IPS-15b (cell line): ENCODE results near the gene PLCB4.

Experiments
- H3K27me3 ChIP-seq: one replicate; pipeline ENCODE4 v1.6.1; 2013; ENCODE audit warnings: low read length; ENCODE audit not compliant: control insufficient read depth, insufficient read depth
- H3K36me3 ChIP-seq: one replicate; pipeline ENCODE4 v1.6.1; 2013; ENCODE audit warnings: low read length; ENCODE audit not compliant: control insufficient read depth, insufficient read depth
- H3K4me1 ChIP-seq: one replicate; pipeline ENCODE4 v1.6.1; 2013; ENCODE audit warnings: mild to moderate bottlenecking, low read length; ENCODE audit not compliant: control insufficient read depth, insufficient read depth
- H3K4me3 ChIP-seq: one replicate; pipeline ENCODE4 v1.5.1; 2013; ENCODE audit warnings: low read depth, low read length
- H3K9ac ChIP-seq: one replicate; pipeline ENCODE4 v1.6.1; 2013; ENCODE audit warnings: low read depth, mild to moderate bottlenecking, low read length
- H3K9me3 ChIP-seq: one replicate; pipeline ENCODE4 v1.6.1; 2013; ENCODE audit warnings: mild to moderate bottlenecking, low read length; ENCODE audit not compliant: control insufficient read depth, insufficient read depth

Gene PLCB4

GRCh38 chr20:9110916-9111432 lies 42.1 kb downstream of the PLCB4 start:
- Histone ChIP-seq H3K9me3 (no peaks in the 10 kb centered on the region), H3K4me3 (no peak overlapping the region), H3K36me3 (no peaks in the 10 kb centered on the region), H3K9ac (no peak overlapping the region), H3K4me1 (peaks cover 5% of the 10 kb centered on the region), H3K27me3 (no peaks in the 10 kb centered on the region)

GRCh38 chr20:9112541-9113515 lies 43.9 kb downstream of the PLCB4 start:
- peaks cover 3% of the 10 kb centered on the region for H3K4me1 ChIP-seq
- no peaks in the 10 kb centered on the region for H3K27me3 ChIP-seq
- no peaks in the 10 kb centered on the region for H3K9me3 ChIP-seq
- H3K9ac ChIP-seq: no peak overlapping the region
- no peaks in the 10 kb centered on the region for H3K36me3 ChIP-seq
- H3K4me3 ChIP-seq: no peak overlapping the region

GRCh38 chr20:9114709-9115108 lies 45.8 kb downstream of the PLCB4 start:
- H3K4me1 ChIP-seq: peaks cover 3% of the 10 kb centered on the region
- no peak overlapping the region for H3K9ac ChIP-seq
- H3K27me3 ChIP-seq: no peaks in the 10 kb centered on the region
- no peak overlapping the region for H3K4me3 ChIP-seq
- no peaks in the 10 kb centered on the region for H3K36me3 ChIP-seq
- no peaks in the 10 kb centered on the region for H3K9me3 ChIP-seq

GRCh38 chr20:9117548-9117947 lies 48.7 kb downstream of the PLCB4 start:
- Histone ChIP-seq H3K4me1 (peaks cover 3% of the 10 kb centered on the region), H3K27me3 (no peaks in the 10 kb centered on the region), H3K9me3 (no peaks in the 10 kb centered on the region), H3K9ac (no peak overlapping the region), H3K4me3 (no peak overlapping the region), H3K36me3 (no peaks in the 10 kb centered on the region)

- H3K27me3 ChIP-seq: no peaks in the 10 kb centered on the region
- H3K4me1 ChIP-seq: peaks cover 1% of the 10 kb centered on the region
- H3K36me3 ChIP-seq: no peaks in the 10 kb centered on the region
- no peaks in the 10 kb centered on the region for H3K9me3 ChIP-seq
- H3K4me3 ChIP-seq: no peak overlapping the region
- no peak overlapping the region for H3K9ac ChIP-seq
Measured at GRCh38 chr20:9119776-9120175, 50.9 kb downstream of the PLCB4 start.

GRCh38 chr20:9121211-9121610 lies 52.3 kb downstream of the PLCB4 start:
- H3K4me3 ChIP-seq: no peak overlapping the region
- H3K9ac ChIP-seq: no peak overlapping the region
- no peaks in the 10 kb centered on the region for H3K4me1 ChIP-seq
- no peaks in the 10 kb centered on the region for H3K27me3 ChIP-seq
- H3K9me3 ChIP-seq: no peaks in the 10 kb centered on the region
- H3K36me3 ChIP-seq: no peaks in the 10 kb centered on the region

- Histone ChIP-seq H3K9me3 (no peaks in the 10 kb centered on the region), H3K27me3 (no peaks in the 10 kb centered on the region), H3K4me1 (no peaks in the 10 kb centered on the region), H3K9ac (no peak overlapping the region), H3K36me3 (no peaks in the 10 kb centered on the region), H3K4me3 (no peak overlapping the region)
Measured at GRCh38 chr20:9122571-9122970, 53.7 kb downstream of the PLCB4 start.

GRCh38 chr20:9126527-9126926 lies 57.6 kb downstream of the PLCB4 start:
- no peak overlapping the region for H3K4me3 ChIP-seq
- no peaks in the 10 kb centered on the region for H3K27me3 ChIP-seq
- H3K9me3 ChIP-seq: no peaks in the 10 kb centered on the region
- H3K4me1 ChIP-seq: no peaks in the 10 kb centered on the region
- no peaks in the 10 kb centered on the region for H3K36me3 ChIP-seq
- H3K9ac ChIP-seq: no peak overlapping the region

- Histone ChIP-seq H3K9me3 (no peaks in the 10 kb centered on the region), H3K9ac (no peak overlapping the region), H3K4me1 (no peaks in the 10 kb centered on the region), H3K4me3 (no peak overlapping the region), H3K36me3 (no peaks in the 10 kb centered on the region), H3K27me3 (no peaks in the 10 kb centered on the region)
Measured at GRCh38 chr20:9128568-9128967, 59.7 kb downstream of the PLCB4 start.

GRCh38 chr20:9129756-9130155 lies 60.9 kb downstream of the PLCB4 start:
- Histone ChIP-seq H3K9ac (no peak overlapping the region), H3K4me1 (no peaks in the 10 kb centered on the region), H3K36me3 (no peaks in the 10 kb centered on the region), H3K9me3 (no peaks in the 10 kb centered on the region), H3K4me3 (no peak overlapping the region), H3K27me3 (no peaks in the 10 kb centered on the region)

GRCh38 chr20:9130521-9130920 lies 61.6 kb downstream of the PLCB4 start:
- Histone ChIP-seq H3K9me3 (no peaks in the 10 kb centered on the region), H3K27me3 (no peaks in the 10 kb centered on the region), H3K9ac (no peak overlapping the region), H3K4me3 (no peak overlapping the region), H3K4me1 (no peaks in the 10 kb centered on the region), H3K36me3 (no peaks in the 10 kb centered on the region)

GRCh38 chr20:9131841-9132240 lies 63.0 kb downstream of the PLCB4 start:
- no peak overlapping the region for H3K9ac ChIP-seq
- no peaks in the 10 kb centered on the region for H3K9me3 ChIP-seq
- no peak overlapping the region for H3K4me3 ChIP-seq
- H3K27me3 ChIP-seq: no peaks in the 10 kb centered on the region
- no peaks in the 10 kb centered on the region for H3K36me3 ChIP-seq
- H3K4me1 ChIP-seq: no peaks in the 10 kb centered on the region
